GM19467 (cell line): ENCODE measurements around the gene ACAP1.

Experiments
- ATAC-seq: cut with Tn5 transposase; IDR thresholded peaks from one replicate; pipeline ENCODE4 v1.9.1; 2021; ENCODE audit warnings: mild to moderate bottlenecking, moderate library complexity; ENCODE audit not compliant: unreplicated experiment

ACAP1 gene

GRCh38 chr17:7384489-7385081 is 48.3 kb downstream of the ACAP1 start:
- no peak for ATAC-seq

DNA sequence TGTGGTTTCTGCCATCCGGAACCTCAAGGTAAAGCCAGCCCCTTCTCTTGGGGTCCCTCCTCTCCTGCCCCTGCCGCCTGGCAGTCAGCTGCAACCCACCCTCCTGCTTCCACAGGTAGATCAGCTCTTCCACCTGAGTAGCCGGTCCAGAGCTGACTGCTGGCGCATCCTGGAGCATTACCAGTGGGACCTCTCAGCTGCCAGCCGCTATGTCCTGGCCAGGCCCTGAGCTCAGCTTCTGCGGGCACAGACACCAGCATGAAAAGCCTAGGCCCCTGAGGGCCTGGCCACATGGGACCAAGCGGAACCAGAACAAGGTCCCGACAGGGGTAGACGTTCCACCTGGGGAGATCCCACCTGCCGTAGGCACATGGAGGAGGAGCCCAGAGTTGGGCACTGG is 52.5 kb downstream of the ACAP1 start:
- no peak for ATAC-seq

GRCh38 chr17:7389924-7390910 is 53.9 kb downstream of the ACAP1 start:
- no peak for ATAC-seq

- no peak for ATAC-seq
Measured at GRCh38 chr17:7391307-7391706, 55.0 kb downstream of the ACAP1 start.

DNA sequence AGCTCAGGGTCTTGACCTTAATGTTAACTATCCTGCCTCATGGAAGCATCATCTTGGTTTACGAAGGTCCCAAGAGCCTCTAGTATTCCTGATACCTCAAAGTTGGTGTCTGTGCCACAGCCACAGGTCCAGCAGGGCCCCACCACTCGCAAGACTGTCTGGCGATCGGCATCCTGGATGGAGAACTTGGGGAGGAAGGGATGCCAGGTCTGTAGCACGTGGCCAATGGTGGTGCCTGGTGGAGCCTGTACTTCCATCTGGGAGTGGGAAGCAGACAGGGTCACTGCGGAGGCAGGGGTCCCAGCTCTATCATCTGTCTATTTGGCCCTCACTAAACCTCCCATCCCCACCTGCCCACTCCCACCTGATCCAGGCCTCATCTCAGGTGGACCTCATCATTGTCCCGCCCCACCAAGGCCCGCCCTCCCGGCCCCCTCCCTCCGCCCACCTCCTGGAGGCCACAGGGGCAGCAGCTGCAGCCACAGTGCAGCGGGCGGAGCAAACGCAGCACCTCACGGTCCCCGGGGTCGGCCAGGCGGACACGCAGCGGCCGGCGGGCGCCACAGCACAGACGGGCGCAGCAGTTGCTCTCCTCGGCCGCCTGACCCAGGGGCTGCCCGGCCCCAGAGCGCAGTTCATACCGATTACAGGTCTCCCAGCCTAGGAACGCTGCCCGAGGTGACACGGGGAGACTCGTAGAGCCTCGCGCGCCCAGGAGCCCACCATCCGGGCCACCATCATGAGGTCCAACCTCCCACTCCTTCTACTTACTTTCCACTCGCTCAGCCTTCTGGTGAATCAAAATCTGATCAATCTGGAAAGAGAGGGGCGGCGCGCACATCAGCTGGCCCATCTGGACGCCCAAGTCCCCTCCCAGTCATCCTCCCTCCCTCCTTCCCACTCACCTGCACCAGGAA is 56.6 kb downstream of the ACAP1 start:
- no peak for ATAC-seq

DNA sequence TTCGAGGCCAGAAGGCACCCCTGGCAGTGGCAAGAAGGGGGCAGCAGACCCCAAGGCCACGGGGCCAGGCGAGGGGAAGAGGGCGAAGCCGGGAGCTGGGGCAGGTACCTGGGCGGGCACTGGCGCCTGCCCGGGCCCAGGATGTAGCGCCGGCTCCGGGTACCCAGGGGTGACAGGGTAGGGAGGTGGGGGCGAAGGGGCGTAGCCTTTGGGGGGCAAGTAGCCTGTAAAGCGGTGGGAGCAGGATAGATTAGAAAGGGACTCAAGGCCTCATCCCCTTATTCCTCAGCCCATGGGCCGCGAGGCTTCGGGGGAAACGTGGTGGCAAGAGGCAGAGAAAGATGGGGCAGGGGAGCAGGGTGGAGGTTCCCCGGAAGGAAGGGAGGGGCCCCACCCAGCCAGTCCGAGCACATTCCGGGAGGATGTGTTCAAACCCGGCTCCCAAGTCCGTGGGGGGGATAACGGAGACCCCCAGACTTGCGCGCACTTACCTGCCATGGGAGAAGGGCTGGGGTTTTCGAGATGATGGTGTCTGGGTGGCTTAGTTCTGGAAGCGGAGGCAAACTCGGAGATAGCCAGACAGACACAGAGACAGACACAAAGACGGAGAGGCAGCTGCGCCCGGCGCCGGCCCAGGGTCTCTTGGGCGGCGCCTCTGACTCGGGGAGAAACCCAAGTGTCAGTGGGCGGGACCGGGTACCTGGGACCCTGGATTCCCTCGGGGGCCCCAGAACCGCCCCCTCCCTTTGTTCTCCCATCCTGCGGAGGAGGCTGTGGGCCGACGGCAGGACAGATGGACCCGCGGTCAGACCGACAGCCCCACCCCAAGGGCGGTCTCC is 57.5 kb downstream of the ACAP1 start:
- ATAC-seq = peak; percentile 41

- ATAC-seq = peak; percentile 53
Measured at GRCh38 chr17:7394452-7395191, 58.3 kb downstream of the ACAP1 start, which contains the start of gene PLSCR3. Gene PLSCR3, minus strand, starts transcription at chr17:7394525. Its CDS starts 415 bp downstream, at chr17:7394110.

GRCh38 chr17:7396147-7396546 is 59.8 kb downstream of the ACAP1 start:
- no peak for ATAC-seq

DNA sequence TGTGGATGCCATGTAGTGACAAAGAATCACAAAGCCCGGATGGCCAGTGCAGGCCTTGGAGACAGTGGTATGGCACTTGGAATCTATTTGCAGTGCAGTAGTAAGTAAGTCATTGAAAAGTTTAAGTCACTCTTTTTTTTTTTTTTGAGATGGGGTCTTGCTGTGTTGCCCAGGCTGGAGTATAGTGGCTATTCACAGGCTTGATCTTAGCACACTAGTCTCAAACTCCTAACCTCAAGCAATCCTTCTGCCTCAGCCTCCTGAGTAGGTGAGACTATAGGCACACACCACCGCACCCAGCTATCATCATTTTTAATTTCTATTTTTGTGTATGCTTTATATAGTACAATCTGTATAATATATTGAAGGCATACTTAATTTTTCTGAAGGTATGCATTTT is 62.3 kb downstream of the ACAP1 start:
- ATAC-seq = no peak
